HL-60 (cell line): ENCODE data around the gene SFI1.

Experiments
- DNase-seq, 2 experiments: peaks; one replicate each; pipeline ENCODE4 v3.0.0-alpha.2; 2010 to 2020; ENCODE audit warnings: low read depth in 1 of 2, low spot score in 1 of 2
- H3K27ac ChIP-seq: fragments of 250-450 bp; sonication (Bioruptor Pico); replicated peaks from 2 replicates; pipeline ENCODE4 v1.5.1; 2020; ENCODE audit warnings: mild to moderate bottlenecking, moderate library complexity
- H3K27me3 ChIP-seq: fragments of 250-450 bp; sonication (Bioruptor Pico); 2 replicates; pipeline ENCODE4 v1.5.1; 2021; ENCODE audit warnings: mild to moderate bottlenecking, moderate library complexity; ENCODE audit not compliant: insufficient read depth, poor library complexity, severe bottlenecking
- H3K4me3 ChIP-seq: replicated peaks from 2 replicates; pipeline ENCODE4 v1.5.1; 2011; ENCODE audit warnings: mild to moderate bottlenecking, control low read depth, low read length; ENCODE audit not compliant: insufficient read depth
- CTCF ChIP-seq: IDR thresholded peaks from one replicate; pipeline ENCODE4 v1.5.1; 2011; ENCODE audit warnings: low read length, control low read depth, inconsistent platforms; ENCODE audit not compliant: insufficient read depth
- GABPA ChIP-seq: IDR thresholded peaks from 2 replicates; pipeline ENCODE4 v1.6.1; 2012; ENCODE audit warnings: low read depth
- POLR2AphosphoS5 ChIP-seq: IDR thresholded peaks from 2 replicates; pipeline ENCODE4 v1.6.1; 2012; ENCODE audit warnings: low read depth
- REST ChIP-seq: IDR thresholded peaks from 2 replicates; pipeline ENCODE4 v1.6.1; 2012; ENCODE audit warnings: low read depth; ENCODE audit not compliant: insufficient replicate concordance
- SPI1 ChIP-seq: IDR thresholded peaks from 2 replicates; pipeline ENCODE4 v1.6.1; 2012; ENCODE audit warnings: low read depth, mild to moderate bottlenecking, borderline replicate concordance

The SFI1 gene

GRCh38 chr22:31566484-31566883, 70.1 kb downstream of the SFI1 start:
- H3K4me3 ChIP-seq, result no peak overlapping the region
- H3K27ac ChIP-seq, result no peak overlapping the region
- H3K27me3 ChIP-seq, result no peaks in the 10 kb centered on the region
- DNase-seq, result no peak
- TF ChIP-seq REST, result no peak
- no peak for TF ChIP-seq GABPA
- TF ChIP-seq CTCF, result no peak
- TF ChIP-seq SPI1, result no peak
- TF ChIP-seq POLR2AphosphoS5, result no peak

DNA sequence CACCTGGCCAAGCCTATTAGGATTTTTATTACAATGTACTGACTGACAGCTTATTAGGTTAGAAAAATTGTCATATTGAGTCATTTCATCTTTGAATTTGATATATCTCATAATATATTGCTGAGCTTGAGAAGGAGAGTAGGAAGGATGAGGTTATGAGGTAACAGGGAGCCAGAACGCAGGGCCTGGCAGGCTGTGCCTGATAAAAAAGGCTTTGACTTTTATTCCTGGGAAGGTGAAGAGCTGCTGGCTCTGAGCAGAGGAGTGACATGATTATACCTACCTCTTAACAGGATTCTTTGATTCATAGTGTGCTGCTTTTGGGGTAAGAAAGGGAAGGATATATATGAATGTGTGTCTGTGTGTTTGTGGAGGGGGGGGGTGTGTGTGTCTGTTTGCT, 70.9 kb downstream of the SFI1 start:
- TF ChIP-seq CTCF (no peak), SPI1 (no peak), GABPA (no peak), POLR2AphosphoS5 (no peak), REST (no peak)
- H3K27ac ChIP-seq, result no peak overlapping the region
- no peak for DNase-seq

DNA sequence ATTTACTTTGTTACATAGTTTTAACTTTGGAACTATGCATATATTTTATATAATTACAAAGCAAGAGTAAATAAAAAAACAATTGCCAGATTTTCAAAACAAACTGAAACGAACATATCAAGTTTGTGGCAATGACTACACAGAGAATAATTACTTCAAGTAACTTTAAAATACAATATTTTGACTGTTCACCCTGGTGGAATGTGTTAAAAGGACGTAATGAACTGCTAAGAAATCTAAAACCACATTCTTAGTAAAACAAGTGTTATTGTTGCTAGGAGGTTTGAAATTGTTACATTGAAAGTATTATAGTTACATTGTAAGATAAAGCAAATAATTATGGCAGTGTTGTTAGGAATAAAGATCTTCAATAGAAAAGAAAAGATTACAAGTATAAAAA, 71.4 kb downstream of the SFI1 start:
- Histone ChIP-seq H3K27me3 (no peaks in the 10 kb centered on the region), H3K27ac (no peak overlapping the region), H3K4me3 (no peak overlapping the region)
- TF ChIP-seq SPI1, result no peak
- no peak for TF ChIP-seq GABPA
- no peak for TF ChIP-seq CTCF
- TF ChIP-seq POLR2AphosphoS5, result no peak
- no peak for TF ChIP-seq REST
- no peak for DNase-seq

More for the DNA sequence above, 70.9 kb downstream of the SFI1 start:
- Histone ChIP-seq H3K4me3 (no peak overlapping the region), H3K27me3 (no peaks in the 10 kb centered on the region)
